NB4 (cell line): ENCODE results near the gene TMEM30A.

ENCODE experiments used
- DNase-seq: peaks from one replicate; pipeline ENCODE4 v3.0.0; 2010; ENCODE audit warnings: low read depth
- H3K4me3 ChIP-seq: one replicate; pipeline ENCODE4 v1.5.1; 2011; ENCODE audit warnings: mild to moderate bottlenecking, low read depth, low read length, moderate library complexity
- CTCF ChIP-seq: IDR thresholded peaks from one replicate; pipeline ENCODE4 v1.5.1; 2012; ENCODE audit warnings: low read depth, low read length
- MAX ChIP-seq: IDR thresholded peaks from 2 replicates; pipeline ENCODE4 v1.6.1; 2011; ENCODE audit warnings: low read depth, low read length
- MYC ChIP-seq: IDR thresholded peaks from 2 replicates; pipeline ENCODE4 v1.6.1; 2011; ENCODE audit warnings: low read depth, low read length
- POLR2A ChIP-seq: IDR thresholded peaks from 2 replicates; pipeline ENCODE4 v1.6.1; 2011; ENCODE audit warnings: mild to moderate bottlenecking; ENCODE audit not compliant: insufficient read length; ENCODE audit errors: extremely low read depth

Gene TMEM30A

GRCh38 chr6:75326557-75327258, 42.1 kb upstream of the TMEM30A start:
- no peak for DNase-seq
- no peak overlapping the region for H3K4me3 ChIP-seq
- TF ChIP-seq MAX (no peak), CTCF (no peak), MYC (no peak), POLR2A (no peak)

- no peak for DNase-seq
- no peak for TF ChIP-seq CTCF
- no peak for TF ChIP-seq MYC
- TF ChIP-seq POLR2A = no peak
- no peak overlapping the region for H3K4me3 ChIP-seq
Observed at GRCh38 chr6:75318900-75319299, 34.3 kb upstream of the TMEM30A start.

DNA sequence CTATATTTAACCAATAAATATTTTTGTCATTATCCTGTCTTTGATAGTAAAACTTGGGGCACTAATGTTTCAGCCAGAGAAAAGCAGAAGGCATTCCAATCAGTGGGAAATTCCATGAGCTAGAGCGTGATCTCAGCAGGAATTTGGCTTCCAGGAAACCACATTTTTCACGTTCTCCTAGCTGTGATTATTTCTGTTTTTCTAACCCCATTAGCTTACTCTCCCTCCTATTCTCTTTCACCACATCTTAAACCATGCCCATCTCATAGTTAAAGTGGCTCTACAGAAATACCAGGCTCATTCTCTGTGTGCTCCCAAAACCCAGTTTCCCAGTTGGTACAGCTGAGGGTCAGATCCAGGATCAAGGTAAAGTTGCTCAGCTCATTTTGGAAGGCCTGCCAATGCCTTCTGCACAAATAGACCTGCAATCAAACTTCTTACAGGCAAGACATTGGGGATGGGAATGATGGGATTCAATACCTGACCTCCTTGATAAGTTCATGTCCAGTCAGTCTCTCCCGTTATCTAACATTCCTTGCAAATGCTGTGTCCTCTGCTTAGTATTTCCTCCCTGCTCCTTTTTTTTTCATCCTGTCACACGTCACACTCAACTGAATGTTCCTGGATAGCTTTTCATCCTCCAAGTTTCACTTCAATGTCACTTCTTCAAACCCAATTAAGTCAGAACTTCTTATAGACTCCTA, 33.1 kb upstream of the TMEM30A start:
- no peak for TF ChIP-seq MYC
- no peak for TF ChIP-seq POLR2A
- no peak for TF ChIP-seq MAX
- no peak for TF ChIP-seq CTCF
- DNase-seq = no peak
- no peak overlapping the region for H3K4me3 ChIP-seq

- H3K4me3 ChIP-seq = no peak overlapping the region
- DNase-seq = no peak
- TF ChIP-seq POLR2A (no peak), MAX (no peak), CTCF (no peak), MYC (no peak)
Observed at GRCh38 chr6:75315978-75316377, 31.4 kb upstream of the TMEM30A start.

DNA sequence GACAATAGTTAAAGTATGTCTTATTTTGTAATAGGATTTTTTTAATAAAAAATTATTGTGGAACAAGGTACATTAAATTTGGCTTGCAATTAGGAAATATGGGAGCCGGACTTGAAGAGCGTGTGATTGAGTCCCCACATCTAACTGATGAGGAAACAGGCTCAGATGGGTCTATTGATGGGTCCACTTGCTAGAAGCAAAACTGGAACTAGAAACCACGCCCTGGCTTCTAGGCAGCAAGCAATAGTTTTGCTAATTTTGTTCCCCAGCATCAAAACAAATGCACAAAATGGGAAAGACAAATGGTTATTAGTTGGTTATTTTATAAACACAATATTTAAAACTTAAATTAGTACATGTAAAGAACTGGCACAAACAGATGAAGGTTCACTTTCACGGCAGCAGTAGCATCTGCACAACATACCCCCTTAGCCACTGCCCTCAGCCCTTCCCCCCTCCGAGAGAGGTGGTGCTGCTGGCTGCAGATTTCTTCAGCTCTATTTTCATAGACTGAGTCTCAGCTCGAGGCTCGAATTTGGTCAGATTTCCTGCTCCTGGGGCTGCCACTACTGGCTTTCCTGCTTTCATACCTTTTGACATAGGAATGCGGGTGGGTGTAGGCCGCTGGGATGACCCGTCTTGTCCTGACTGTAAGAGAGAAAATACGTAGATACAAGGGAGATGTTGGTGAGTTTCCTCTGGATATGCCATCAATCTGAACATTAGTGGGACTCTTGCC, 23.8 kb upstream of the TMEM30A start:
- TF ChIP-seq MAX = no peak
- no peak for DNase-seq
- no peak overlapping the region for H3K4me3 ChIP-seq

DNA sequence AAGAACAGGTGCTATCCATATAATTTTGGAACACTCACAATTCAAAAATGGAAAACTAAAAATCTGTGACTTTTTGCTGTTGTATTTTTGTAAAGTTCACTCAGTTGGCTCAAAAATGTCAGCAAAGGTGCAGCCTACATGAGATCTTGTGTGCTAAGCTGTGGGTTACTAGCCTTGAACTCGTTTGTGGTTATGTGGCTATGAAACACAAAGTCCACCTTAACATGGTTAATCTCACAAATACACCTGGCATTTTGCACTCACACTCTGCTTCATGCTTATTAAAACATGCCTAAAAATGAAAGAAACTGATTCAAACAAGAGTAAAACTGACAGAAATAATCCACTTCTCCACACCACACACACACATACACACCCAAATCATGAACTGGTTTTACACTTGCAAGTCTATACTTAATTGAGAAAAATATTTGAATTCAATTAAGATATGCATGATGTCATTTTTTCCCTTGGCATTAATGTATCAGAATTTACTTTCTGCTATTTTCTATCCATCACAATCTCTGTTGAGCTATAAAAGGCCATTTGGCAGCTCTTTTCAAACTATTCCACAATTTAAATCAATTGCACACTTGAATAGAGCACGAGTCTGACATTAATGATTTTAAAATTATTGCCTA, 22.9 kb upstream of the TMEM30A start:
- H3K4me3 ChIP-seq = no peak overlapping the region
- no peak for DNase-seq
- TF ChIP-seq CTCF (no peak), MAX (no peak), MYC (no peak), POLR2A (no peak)
